HepG2 (cell line): ENCODE results near the gene INPP1. TPM values are rescaled to one million over a fixed set of nuclear protein-coding genes. Genes with fewer than 3 reads are reported as not detected.
A peak's percentile ranks its signal among the peaks of the same experiment; 100 is the strongest.

ENCODE experiments used
- ATAC-seq: fragments of 200-7000 bp; cut with Tn5 transposase; 3 replicates; pipeline ENCODE4 v1.9.1; 2020; ENCODE audit warnings: mild to moderate bottlenecking, moderate library complexity
- BruUV-seq: library from RNA; stranded (reverse); fragments of 400-500 nt; replicated peaks from 2 replicates; lab custom pipeline; 2021; lab: Mats Ljungman, UMichigan
- CTCF ChIA-PET: fragments of 300-600 bp; formaldehyde crosslinking; extraction: SDS; loops from one replicate; lab custom pipeline; 2021; ENCODE audit warnings: low total read pairs, inconsistent platforms, low intra/inter-chr PET ratio; lab: Yijun Ruan, JAX
- POLR2A ChIA-PET: fragments of 350-600 bp; sonication (Branson Sonifier 250); formaldehyde crosslinking; loops from one replicate; lab custom pipeline; 2020; ENCODE audit warnings: antibody characterized with exemption, inconsistent platforms; lab: Yijun Ruan, JAX
- DNase-seq: peaks from one replicate; pipeline ENCODE4 v3.0.0-alpha.2; 2015; ENCODE audit warnings: low spot score
- FAIRE-seq: peaks from 3 replicates; lab custom pipeline; 2011; peaks lifted over from hg19 to GRCh38; lab: Jason Lieb, UNC
- H2AFZ ChIP-seq: one replicate; pipeline ENCODE4 v1.6.1; 2011; ENCODE audit warnings: low read length, inconsistent platforms
- H3K27ac ChIP-seq: fragments of 300-600 bp; 3 replicates; pipeline ENCODE4 v1.8.0; 2011; ENCODE audit warnings: mixed run types, mild to moderate bottlenecking, mixed read lengths, low read length, inconsistent platforms; ENCODE audit not compliant: insufficient read depth; ENCODE audit errors: extremely low read length
- H3K27me3 ChIP-seq, 2 experiments: fragments of 200-600 bp in 1 of 2; 2 replicates in 1 of 2; 3 replicates in 1 of 2; pipeline versions ENCODE4 v1.6.0 to v1.8.0; 2011; ENCODE audit warnings: low read length in 2 of 2, mild to moderate bottlenecking in 2 of 2, moderate library complexity in 2 of 2, inconsistent platforms in 1 of 2; ENCODE audit not compliant: insufficient read depth in 2 of 2, control insufficient read depth in 1 of 2
- H3K36me3 ChIP-seq, 2 experiments: fragments of 200-600 bp in 1 of 2; replicated peaks in 1 of 2; 2 replicates in 1 of 2; 3 replicates in 1 of 2; pipeline versions ENCODE4 v1.5.1 to v1.8.0; 2011; ENCODE audit warnings: low read length in 2 of 2, inconsistent platforms in 1 of 2; ENCODE audit not compliant: insufficient read depth in 2 of 2, control insufficient read depth in 1 of 2
- H3K4me1 ChIP-seq: 2 replicates; pipeline ENCODE4 v1.5.1; 2012; ENCODE audit warnings: low read length, inconsistent platforms; ENCODE audit not compliant: insufficient read depth
- H3K4me2 ChIP-seq: 2 replicates; pipeline ENCODE4 v1.6.0; 2011; ENCODE audit warnings: low read depth, low read length, inconsistent platforms
- H3K4me3 ChIP-seq, 3 experiments: fragments of 200-600 bp in 1 of 3; sonication (generic), shearing (Covaris generic) in 1 of 3; replicated peaks in 1 of 3; 2 replicates each; pipeline ENCODE4 v1.5.1; 2011 to 2016; ENCODE audit warnings: low read length in 3 of 3, inconsistent platforms in 2 of 3, low read depth in 2 of 3, mild to moderate bottlenecking in 2 of 3, control low read depth in 1 of 3, mixed read lengths in 1 of 3; ENCODE audit not compliant: insufficient read depth in 1 of 3
- H3K79me2 ChIP-seq: one replicate; pipeline ENCODE4 v1.6.1; 2011; ENCODE audit warnings: low read length, inconsistent platforms; ENCODE audit not compliant: insufficient read depth
- H3K9ac ChIP-seq: 2 replicates; pipeline ENCODE4 v1.6.0; 2011; ENCODE audit warnings: mild to moderate bottlenecking, low read depth, low read length, inconsistent platforms; ENCODE audit not compliant: insufficient read depth
- H3K9me3 ChIP-seq: 2 replicates; pipeline ENCODE4 v1.5.1; 2012; ENCODE audit warnings: mild to moderate bottlenecking, low read length
- H4K20me1 ChIP-seq: 2 replicates; pipeline ENCODE4 v1.6.0; 2011; ENCODE audit warnings: inconsistent platforms, mild to moderate bottlenecking, low read length, moderate library complexity; ENCODE audit not compliant: insufficient read depth
- AKAP8 ChIP-seq: sonication (generic); formaldehyde crosslinking; IDR thresholded peaks from 2 replicates; pipeline ENCODE4 v1.5.1; 2020; ENCODE audit warnings: mild to moderate bottlenecking, missing genetic modification reagents
- ASH2L ChIP-seq: fragments of 300-600, 200-600 bp; sonication (generic); IDR thresholded peaks from 2 replicates; pipeline ENCODE4 v1.7.0; 2017; ENCODE audit warnings: low read depth, mild to moderate bottlenecking, moderate library complexity, mixed read lengths, low read length; ENCODE audit not compliant: insufficient read length
- CHD4 ChIP-seq: fragments of 200-600 bp; sonication (generic); IDR thresholded peaks from 2 replicates; pipeline ENCODE4 v1.7.0; 2017; ENCODE audit warnings: mild to moderate bottlenecking, low read length, borderline replicate concordance
- HDAC2 ChIP-seq: sonication (generic); formaldehyde crosslinking; IDR thresholded peaks from 2 replicates; pipeline ENCODE4 v1.4.0; 2020; ENCODE audit warnings: missing genetic modification reagents
- KMT2B ChIP-seq: IDR thresholded peaks from 2 replicates; pipeline ENCODE4 v1.6.1; 2016; ENCODE audit warnings: missing genetic modification reagents, missing compliant biosample characterization
- NFYB ChIP-seq: sonication (generic); formaldehyde crosslinking; IDR thresholded peaks from 2 replicates; pipeline ENCODE4 v1.4.0; 2020; ENCODE audit warnings: missing genetic modification reagents
- NR2F2 ChIP-seq: IDR thresholded peaks from 2 replicates; pipeline ENCODE4 v1.6.1; 2012; ENCODE audit warnings: low read depth, inconsistent platforms, borderline replicate concordance
- NR2F6 ChIP-seq, 2 experiments: IDR thresholded peaks; 2 replicates each; pipeline ENCODE4 v1.6.1; 2016; ENCODE audit warnings: antibody characterized with exemption in 1 of 2, mild to moderate bottlenecking in 1 of 2
- POLR2A ChIP-seq, 2 experiments: IDR thresholded peaks; 2 replicates each; pipeline ENCODE4 v1.6.1; 2011; ENCODE audit warnings: low read depth in 2 of 2, low read length in 2 of 2, mild to moderate bottlenecking in 1 of 2, moderate library complexity in 1 of 2; ENCODE audit not compliant: insufficient read depth in 1 of 2
- PRMT3 ChIP-seq: sonication (generic); formaldehyde crosslinking; IDR thresholded peaks from 2 replicates; pipeline ENCODE4 v1.8.1; 2022; ENCODE audit warnings: low read depth, mild to moderate bottlenecking, moderate library complexity, missing genetic modification reagents, borderline replicate concordance
- SATB2 ChIP-seq: sonication (generic); formaldehyde crosslinking; IDR thresholded peaks from 2 replicates; pipeline ENCODE4 v1.5.0; 2020; ENCODE audit warnings: missing genetic modification reagents
- ZFP36 ChIP-seq: fragments of 150-350 bp; IDR thresholded peaks from 2 replicates; pipeline ENCODE4 v1.6.1; 2018; ENCODE audit warnings: borderline replicate concordance, low read length, low read depth; ENCODE audit not compliant: partially characterized antibody
- ZNF317 ChIP-seq: sonication (generic); formaldehyde crosslinking; IDR thresholded peaks from 2 replicates; pipeline ENCODE4 v1.5.0; 2020; ENCODE audit warnings: mild to moderate bottlenecking, missing genetic modification reagents
- ZNF331 ChIP-seq: sonication (generic); formaldehyde crosslinking; IDR thresholded peaks from 2 replicates; pipeline ENCODE4 v1.4.0; 2020; ENCODE audit warnings: missing genetic modification reagents
- ZNF383 ChIP-seq: sonication (generic); formaldehyde crosslinking; IDR thresholded peaks from 2 replicates; pipeline ENCODE4 v1.4.0; 2020; ENCODE audit warnings: missing genetic modification reagents, mild to moderate bottlenecking, borderline replicate concordance
- WGBS: methylation state at CpG from one replicate; pipeline ENCODE4 v1.1.6; 2017; ENCODE audit warnings: low lambda C conversion rate; 5-methylcytosine and 5-hydroxymethylcytosine counted together
- in situ Hi-C: cut with HindIII; loops from 2 replicates; pipeline ENCODE4 v1.10.0; 2017; ENCODE audit warnings: low pct_unique_long_range_greater_than_20kb; ENCODE audit not compliant: extremely low pct_ligation_motif_present
- intact Hi-C: fragments of 100-400 bp; cut with micrococcal nuclease; formaldehyde crosslinking; loops from one replicate; pipeline ENCODE4 v1.10.0; 2022; ENCODE audit not compliant: unreplicated experiment
- polyA plus RNA-seq, 8 experiments: library from polyadenylated mRNA; depleted of rRNA in 3 of 8; stranded (reverse) in 7 of 8; unstranded in 1 of 8; fragments of >200 nt; fragmentation: Illumina TruSeq in 4 of 8; extraction: Trizol in 4 of 8; gene quantifications; 2 replicates each; pipeline versions ENCODE4 v1.2.1 to v1.2.3, GENCODE V29; 2011 to 2016; ENCODE audit warnings: low read depth in 4 of 8, missing spikeins in 1 of 8, mixed read lengths in 1 of 8; ENCODE audit not compliant: insufficient read depth in 1 of 8
- total RNA-seq, 5 experiments: library from RNA; depleted of rRNA; stranded (reverse); fragments of >200 nt; fragmentation: Illumina TruSeq; extraction: Trizol; gene quantifications; 2 replicates each; pipeline ENCODE4 v1.2.3, GENCODE V29; 2016; ENCODE audit warnings: low read depth in 1 of 5
- TF ChIP-seq, protein P1 (sequence below): sonication (generic); formaldehyde crosslinking; conservative IDR thresholded peaks from 2 replicates; pipeline ENCODE4 v1.5.0; 2020; ENCODE audit warnings: missing genetic modification reagents
- TF ChIP-seq, protein P2 (sequence below): IDR thresholded peaks from 2 replicates; pipeline ENCODE4 v1.6.1; 2016; ENCODE audit warnings: missing compliant biosample characterization, missing genetic modification reagents, borderline replicate concordance
- TF ChIP-seq, protein P3 (sequence below): IDR thresholded peaks from 2 replicates; pipeline ENCODE4 v1.6.1; 2018; ENCODE audit warnings: missing genetic modification reagents, mild to moderate bottlenecking, missing compliant biosample characterization
- TF ChIP-seq, protein P4 (sequence below): sonication (generic); formaldehyde crosslinking; IDR thresholded peaks from 2 replicates; pipeline ENCODE4 v1.5.1; 2020; ENCODE audit warnings: mild to moderate bottlenecking, missing genetic modification reagents, moderate library complexity

Gene INPP1
- total and polyA plus RNA-seq, 2 of the 13 experiments (the other 11 are each of a cell fraction or from before 2014, with no cell fraction given): 10.0 to 13.3 TPM

DNA sequence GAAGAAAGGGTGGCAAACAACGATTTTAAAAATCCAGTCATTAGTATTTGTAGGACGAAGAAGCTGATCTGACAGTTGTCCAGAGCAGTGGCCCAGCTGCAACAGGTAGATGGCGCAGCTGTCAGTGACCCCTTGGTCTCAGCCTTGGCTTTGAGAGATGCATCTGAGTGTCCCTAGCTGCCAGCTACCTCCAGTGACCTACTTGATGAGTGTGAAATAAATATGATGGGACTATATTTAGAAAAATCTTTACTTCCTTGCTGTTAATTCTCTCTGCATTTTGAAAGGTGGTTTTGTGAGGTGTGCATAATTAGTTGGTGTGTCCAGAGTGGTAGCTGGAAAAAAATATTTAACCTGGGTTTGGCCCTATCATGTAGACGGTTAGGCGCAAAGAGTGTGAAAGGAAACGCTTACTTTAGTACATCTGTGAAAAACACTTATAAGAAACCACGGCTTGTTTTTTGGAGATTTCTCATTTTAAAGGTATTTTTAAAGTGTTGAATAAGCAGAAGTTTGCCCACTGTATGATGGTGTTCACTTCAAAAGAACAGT, 963 bp downstream of the INPP1 start:
- no TSS peak for BruUV-seq
- H3K27ac ChIP-seq: peak overlapping the region; percentile 59
- FAIRE-seq (peak; percentile 86), DNase-seq (peak; percentile 75), ATAC-seq (peak; percentile 95)
- H3K4me3 ChIP-seq: peak overlapping the region; percentile 71 to 92 (median 75)
- ChIA-PET POLR2A (interaction anchor here (0.7 to 3.1 kb wide), 6 partner anchors 8 to 189 kb away, joined by 3 to 36 read pairs (median 4); partner anchors contain the start of gene HIBCH), CTCF (interaction anchor here (0.8 to 3.0 kb wide), 3 partner anchors 10 to 167 kb away, joined by 3 to 31 read pairs (median 8); no protein-coding TSS in a partner anchor)
- H2AFZ ChIP-seq: peak overlapping the region; percentile 50
- no peaks in the 10 kb centered on the region for H3K27me3 ChIP-seq
- peak overlapping the region; percentile 80 for H3K9ac ChIP-seq
- H3K9me3 ChIP-seq: no peaks in the 10 kb centered on the region
- H3K4me1 ChIP-seq: peaks cover 50% of the 10 kb centered on the region
- no peaks in the 10 kb centered on the region for H3K36me3 ChIP-seq
- H3K4me2 ChIP-seq: peak overlapping the region; percentile 77
- intact Hi-C loops (loop anchor here (1.0 to 5.0 kb wide), 2 partner anchors 28 to 168 kb away; no protein-coding TSS in a partner anchor), in situ Hi-C loops (loop anchor here (25.0 kb wide), 1 partner anchor 168 kb away; no protein-coding TSS in a partner anchor)
- H4K20me1 ChIP-seq: no peaks in the 10 kb centered on the region
- 15% methylated on average over 7 of the region's 7 CpGs for WGBS
- H3K79me2 ChIP-seq: no peaks in the 10 kb centered on the region
- TF ChIP-seq NFYB: 0 out of 2 replicates have a peak, but pooled peaks have one; percentile 7
- peak; percentile 55 for TF ChIP-seq NR2F6 (IDR thresholded peaks at IDR 0.05)
- TF ChIP-seq NR2F6 (CRISPR knock-in tag; IDR thresholded peaks at IDR 0.05): peak; percentile 85
- no peak for TF ChIP-seq CHD4
- TF ChIP-seq ZNF317 (CRISPR knock-in tag): 0 out of 2 replicates have a peak, but pooled peaks have one; percentile 17
- no peak for TF ChIP-seq AKAP8 (CRISPR knock-in tag)
- peak; percentile 79 for TF ChIP-seq KMT2B (CRISPR knock-in tag)
- TF ChIP-seq ZNF383 (CRISPR knock-in tag): no peak
- TF ChIP-seq ZFP36: no peak
- no peak for TF ChIP-seq PRMT3 (CRISPR knock-in tag)
- TF ChIP-seq HDAC2: peak; percentile 33; the same call in 1 of the 2 replicates
- TF ChIP-seq, protein P1, sequence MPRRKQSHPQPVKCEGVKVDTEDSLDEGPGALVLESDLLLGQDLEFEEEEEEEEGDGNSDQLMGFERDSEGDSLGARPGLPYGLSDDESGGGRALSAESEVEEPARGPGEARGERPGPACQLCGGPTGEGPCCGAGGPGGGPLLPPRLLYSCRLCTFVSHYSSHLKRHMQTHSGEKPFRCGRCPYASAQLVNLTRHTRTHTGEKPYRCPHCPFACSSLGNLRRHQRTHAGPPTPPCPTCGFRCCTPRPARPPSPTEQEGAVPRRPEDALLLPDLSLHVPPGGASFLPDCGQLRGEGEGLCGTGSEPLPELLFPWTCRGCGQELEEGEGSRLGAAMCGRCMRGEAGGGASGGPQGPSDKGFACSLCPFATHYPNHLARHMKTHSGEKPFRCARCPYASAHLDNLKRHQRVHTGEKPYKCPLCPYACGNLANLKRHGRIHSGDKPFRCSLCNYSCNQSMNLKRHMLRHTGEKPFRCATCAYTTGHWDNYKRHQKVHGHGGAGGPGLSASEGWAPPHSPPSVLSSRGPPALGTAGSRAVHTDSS: no peak
- TF ChIP-seq POLR2A (IDR thresholded peaks at IDR 0.05; ENCODE audit: insufficient read depth in 1 of 2, low read depth in 2 of 2, low read length in 2 of 2): no peak
- TF ChIP-seq ZNF331 (CRISPR knock-in tag): peak; percentile 57; the same call in 1 of the 2 replicates
- TF ChIP-seq, protein P2, sequence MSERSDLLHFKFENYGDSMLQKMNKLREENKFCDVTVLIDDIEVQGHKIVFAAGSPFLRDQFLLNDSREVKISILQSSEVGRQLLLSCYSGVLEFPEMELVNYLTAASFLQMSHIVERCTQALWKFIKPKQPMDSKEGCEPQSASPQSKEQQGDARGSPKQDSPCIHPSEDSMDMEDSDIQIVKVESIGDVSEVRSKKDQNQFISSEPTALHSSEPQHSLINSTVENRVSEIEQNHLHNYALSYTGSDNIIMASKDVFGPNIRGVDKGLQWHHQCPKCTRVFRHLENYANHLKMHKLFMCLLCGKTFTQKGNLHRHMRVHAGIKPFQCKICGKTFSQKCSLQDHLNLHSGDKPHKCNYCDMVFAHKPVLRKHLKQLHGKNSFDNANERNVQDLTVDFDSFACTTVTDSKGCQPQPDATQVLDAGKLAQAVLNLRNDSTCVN (CRISPR knock-in tag): no peak
- TF ChIP-seq, protein P3, sequence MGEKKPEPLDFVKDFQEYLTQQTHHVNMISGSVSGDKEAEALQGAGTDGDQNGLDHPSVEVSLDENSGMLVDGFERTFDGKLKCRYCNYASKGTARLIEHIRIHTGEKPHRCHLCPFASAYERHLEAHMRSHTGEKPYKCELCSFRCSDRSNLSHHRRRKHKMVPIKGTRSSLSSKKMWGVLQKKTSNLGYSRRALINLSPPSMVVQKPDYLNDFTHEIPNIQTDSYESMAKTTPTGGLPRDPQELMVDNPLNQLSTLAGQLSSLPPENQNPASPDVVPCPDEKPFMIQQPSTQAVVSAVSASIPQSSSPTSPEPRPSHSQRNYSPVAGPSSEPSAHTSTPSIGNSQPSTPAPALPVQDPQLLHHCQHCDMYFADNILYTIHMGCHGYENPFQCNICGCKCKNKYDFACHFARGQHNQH (CRISPR knock-in tag): peak; percentile 15; the same call in 1 of the 2 replicates
- no peak for TF ChIP-seq SATB2 (CRISPR knock-in tag)
- TF ChIP-seq, protein P4, sequence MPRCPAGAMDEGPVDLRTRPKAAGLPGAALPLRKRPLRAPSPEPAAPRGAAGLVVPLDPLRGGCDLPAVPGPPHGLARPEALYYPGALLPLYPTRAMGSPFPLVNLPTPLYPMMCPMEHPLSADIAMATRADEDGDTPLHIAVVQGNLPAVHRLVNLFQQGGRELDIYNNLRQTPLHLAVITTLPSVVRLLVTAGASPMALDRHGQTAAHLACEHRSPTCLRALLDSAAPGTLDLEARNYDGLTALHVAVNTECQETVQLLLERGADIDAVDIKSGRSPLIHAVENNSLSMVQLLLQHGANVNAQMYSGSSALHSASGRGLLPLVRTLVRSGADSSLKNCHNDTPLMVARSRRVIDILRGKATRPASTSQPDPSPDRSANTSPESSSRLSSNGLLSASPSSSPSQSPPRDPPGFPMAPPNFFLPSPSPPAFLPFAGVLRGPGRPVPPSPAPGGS (CRISPR knock-in tag): peak; percentile 5; the same call in 1 of the 2 replicates
- TF ChIP-seq ASH2L: peak; percentile 11
- TF ChIP-seq NR2F2: 0 out of 2 replicates have a peak, but pooled peaks have one; percentile 12
